GM20000 (cell line): ENCODE results near the gene SCUBE1.

Experiments used
- DNase-seq: peaks from one replicate; pipeline ENCODE4 v3.0.0; 2012; ENCODE audit warnings: low spot score
- CTCF ChIP-seq: IDR thresholded peaks from 2 replicates; pipeline ENCODE4 v1.5.1; 2012; ENCODE audit warnings: mild to moderate bottlenecking, control low read depth; ENCODE audit errors: extremely low read depth, missing control alignments

The SCUBE1 gene

GRCh38 chr22:43185860-43186261, 157.3 kb downstream of the SCUBE1 start:
- TF ChIP-seq CTCF = no peak
- no peak for DNase-seq

- no peak for TF ChIP-seq CTCF
- no peak for DNase-seq
These were observed 159.5 kb downstream of the SCUBE1 start for GRCh38 chr22:43183496-43184277.

- no peak for DNase-seq
These were observed 160.4 kb downstream of the SCUBE1 start for GRCh38 chr22:43182726-43183125.

GRCh38 chr22:43182118-43182517, 161.1 kb downstream of the SCUBE1 start:
- no peak for DNase-seq
- no peak for TF ChIP-seq CTCF

More at GRCh38 chr22:43182726-43183125, 160.4 kb downstream of the SCUBE1 start:
- no peak for TF ChIP-seq CTCF

- no peak for TF ChIP-seq CTCF
- no peak for DNase-seq
These were observed 161.7 kb downstream of the SCUBE1 start for GRCh38 chr22:43181321-43182076.

GRCh38 chr22:43180670-43181069, 162.5 kb downstream of the SCUBE1 start:
- TF ChIP-seq CTCF = no peak
- DNase-seq = no peak

GRCh38 chr22:43179911-43180195, 163.3 kb downstream of the SCUBE1 start:
- DNase-seq = no peak
- TF ChIP-seq CTCF = no peak
